Fibroblast of pulmonary artery (primary cell): ENCODE results near the gene PKD1L1.
"Not testable (repeated sequence)": the region's sequence is repeated elsewhere in the genome, so short reads cannot be mapped to it uniquely, and the experiment has no call there.

Experiments used
- DNase-seq: peaks from one replicate; pipeline ENCODE4 v3.0.0-alpha.2; 2010; ENCODE audit warnings: low read depth
- H3K4me3 ChIP-seq: replicated peaks from 2 replicates; pipeline ENCODE4 v1.5.1; 2011; ENCODE audit warnings: low read depth, mild to moderate bottlenecking, control low read depth, low read length, moderate library complexity
- CTCF ChIP-seq: IDR thresholded peaks from 2 replicates; pipeline ENCODE4 v1.5.1; 2011; ENCODE audit warnings: mild to moderate bottlenecking, control low read depth, low read length, inconsistent platforms; ENCODE audit errors: missing control alignments

The PKD1L1 gene

GRCh38 chr7:47756636-47757035 lies 191.6 kb downstream of the PKD1L1 start:
- H3K4me3 ChIP-seq, result no peak overlapping the region
- DNase-seq, result no peak
- TF ChIP-seq CTCF, result no peak

GRCh38 chr7:47755248-47755647 lies 193.0 kb downstream of the PKD1L1 start:
- no peak for TF ChIP-seq CTCF
- H3K4me3 ChIP-seq, result no peak overlapping the region
- no peak for DNase-seq

- H3K4me3 ChIP-seq, DNase-seq: not testable (repeated sequence)
These were observed 196.5 kb downstream of the PKD1L1 start for GRCh38 chr7:47751724-47752123.

- H3K4me3 ChIP-seq, result no peak overlapping the region
- no peak for DNase-seq
- no peak for TF ChIP-seq CTCF
These were observed 197.2 kb downstream of the PKD1L1 start for GRCh38 chr7:47751043-47751442.

- DNase-seq, result no peak
- no peak for TF ChIP-seq CTCF
- no peak overlapping the region for H3K4me3 ChIP-seq
These were observed 200.2 kb downstream of the PKD1L1 start for GRCh38 chr7:47748041-47748440.

- no peak overlapping the region for H3K4me3 ChIP-seq
- DNase-seq, result no peak
- no peak for TF ChIP-seq CTCF
These were observed 201.1 kb downstream of the PKD1L1 start for GRCh38 chr7:47747160-47747559.

- DNase-seq, result no peak
- no peak overlapping the region for H3K4me3 ChIP-seq
- TF ChIP-seq CTCF, result no peak
These were observed 201.8 kb downstream of the PKD1L1 start for GRCh38 chr7:47746468-47746867.

GRCh38 chr7:47744883-47745282 lies 203.4 kb downstream of the PKD1L1 start:
- no peak overlapping the region for H3K4me3 ChIP-seq
- no peak for DNase-seq
- TF ChIP-seq CTCF, result no peak
